HEK293 (cell line): ENCODE measurements around the gene HOXA11.

Experiments used
- CTCF ChIA-PET: fragments of 350-600 bp; formaldehyde crosslinking; extraction: SDS; loops from one replicate; lab custom pipeline; 2021; ENCODE audit warnings: antibody characterized with exemption; lab: Yijun Ruan, JAX
- POLR2A ChIA-PET: fragments of 300-600 bp; formaldehyde crosslinking; extraction: SDS; loops from one replicate; lab custom pipeline; 2020; ENCODE audit warnings: antibody characterized with exemption, inconsistent platforms; lab: Yijun Ruan, JAX
- H3K27ac ChIP-seq: fragments of 200-500 bp; sonication (Bioruptor generic); 2 replicates; pipeline ENCODE4 v1.5.1; 2014; ENCODE audit warnings: low read depth, low read length, control low read depth, inconsistent platforms; ENCODE audit errors: extremely low read depth
- H3K36me3 ChIP-seq, 2 experiments: fragments of 200-500 bp in 1 of 2; sonication (Bioruptor generic) in 1 of 2; 1 replicate in 1 of 2; 2 replicates in 1 of 2; pipeline ENCODE4 v1.5.1; 2014 to 2017; ENCODE audit warnings: inconsistent platforms in 2 of 2, low read length in 2 of 2; ENCODE audit not compliant: control insufficient read depth in 2 of 2, insufficient read depth in 1 of 2
- H3K4me1 ChIP-seq: fragments of 200-500 bp; sonication (Bioruptor generic); 2 replicates; pipeline ENCODE4 v1.5.1; 2014; ENCODE audit warnings: mild to moderate bottlenecking, low read length, inconsistent platforms; ENCODE audit not compliant: control insufficient read depth, insufficient read depth
- H3K4me3 ChIP-seq: 2 replicates; pipeline ENCODE4 v1.5.1; 2011; ENCODE audit warnings: low read depth, mild to moderate bottlenecking, control low read depth, low read length, moderate library complexity
- H3K9me3 ChIP-seq: fragments of 200-500 bp; sonication (Bioruptor generic); 2 replicates; pipeline ENCODE4 v1.5.1; 2014; ENCODE audit warnings: low read depth, low read length, inconsistent platforms; ENCODE audit not compliant: control insufficient read depth, insufficient read depth
- GFI1B ChIP-seq: fragments of 450-650 bp; formaldehyde crosslinking; IDR thresholded peaks from 2 replicates; pipeline ENCODE4 v1.5.1; 2016; ENCODE audit warnings: missing biosample characterization, missing genetic modification characterization
- KLF10 ChIP-seq: fragments of 450-650 bp; IDR thresholded peaks from 2 replicates; pipeline ENCODE4 v1.5.1; 2018; ENCODE audit warnings: missing biosample characterization, mild to moderate bottlenecking, missing genetic modification characterization
- KLF17 ChIP-seq: fragments of 450-650 bp; formaldehyde crosslinking; IDR thresholded peaks from 2 replicates; pipeline ENCODE4 v1.5.1; 2016; ENCODE audit warnings: missing biosample characterization, missing genetic modification characterization
- MEIS1 ChIP-seq: sonication (generic); formaldehyde crosslinking; IDR thresholded peaks from 2 replicates; pipeline ENCODE4 v1.8.1; 2022; ENCODE audit warnings: missing genetic modification reagents, mild to moderate bottlenecking, borderline replicate concordance
- OSR2 ChIP-seq: fragments of 450-650 bp; formaldehyde crosslinking; IDR thresholded peaks from 2 replicates; pipeline ENCODE4 v1.5.1; 2016; ENCODE audit warnings: missing biosample characterization, missing genetic modification characterization
- PBX3 ChIP-seq: sonication (generic); formaldehyde crosslinking; IDR thresholded peaks from 2 replicates; pipeline ENCODE4 v1.8.1; 2022; ENCODE audit warnings: mild to moderate bottlenecking, moderate library complexity, missing genetic modification reagents
- PRDM1 ChIP-seq: fragments of 450-650 bp; formaldehyde crosslinking; IDR thresholded peaks from 2 replicates; pipeline ENCODE4; 2016; ENCODE audit warnings: missing biosample characterization, missing genetic modification characterization
- PRDM10 ChIP-seq: fragments of 450-650 bp; formaldehyde crosslinking; IDR thresholded peaks from 2 replicates; pipeline ENCODE4 v1.5.1; 2016; ENCODE audit warnings: missing biosample characterization, missing genetic modification characterization
- SALL2 ChIP-seq: fragments of 450-650 bp; formaldehyde crosslinking; IDR thresholded peaks from 2 replicates; pipeline ENCODE4 v1.5.0; 2017; ENCODE audit warnings: missing biosample characterization, mild to moderate bottlenecking, missing genetic modification characterization, borderline replicate concordance
- SCRT2 ChIP-seq: fragments of 450-650 bp; formaldehyde crosslinking; IDR thresholded peaks from 2 replicates; pipeline ENCODE4 v1.5.1; 2016; ENCODE audit warnings: missing biosample characterization, missing genetic modification characterization
- SP7 ChIP-seq: fragments of 450-650 bp; formaldehyde crosslinking; IDR thresholded peaks from 2 replicates; pipeline ENCODE4 v1.5.1; 2016; ENCODE audit warnings: missing biosample characterization, missing genetic modification characterization
- ZBTB17 ChIP-seq: fragments of 450-650 bp; formaldehyde crosslinking; IDR thresholded peaks from 2 replicates; pipeline ENCODE4 v1.5.1; 2016; ENCODE audit warnings: missing biosample characterization, missing genetic modification characterization
- ZBTB21 ChIP-seq: fragments of 450-650 bp; formaldehyde crosslinking; IDR thresholded peaks from 2 replicates; pipeline ENCODE4 v1.5.1; 2017; ENCODE audit warnings: missing biosample characterization, missing genetic modification characterization
- ZEB2 ChIP-seq: fragments of 450-650 bp; formaldehyde crosslinking; IDR thresholded peaks from 2 replicates; pipeline ENCODE4 v1.5.1; 2016; ENCODE audit warnings: missing biosample characterization, missing genetic modification characterization
- ZNF16 ChIP-seq: fragments of 450-650 bp; formaldehyde crosslinking; IDR thresholded peaks from 2 replicates; pipeline ENCODE4 v1.5.1; 2016; ENCODE audit warnings: low read depth, missing biosample characterization, missing genetic modification characterization
- ZNF324 ChIP-seq: fragments of 450-650 bp; formaldehyde crosslinking; IDR thresholded peaks from 2 replicates; pipeline ENCODE4 v1.5.1; 2016; ENCODE audit warnings: missing biosample characterization, missing genetic modification characterization
- ZNF366 ChIP-seq: fragments of 450-650 bp; formaldehyde crosslinking; conservative IDR thresholded peaks from 2 replicates; pipeline ENCODE4 v1.5.1; 2016; ENCODE audit warnings: missing biosample characterization, missing genetic modification characterization
- ZNF391 ChIP-seq: fragments of 450-650 bp; formaldehyde crosslinking; IDR thresholded peaks from 2 replicates; pipeline ENCODE4 v1.5.1; 2016; ENCODE audit warnings: low read depth, missing biosample characterization, missing genetic modification characterization, borderline replicate concordance
- ZNF560 ChIP-seq: fragments of 450-650 bp; formaldehyde crosslinking; IDR thresholded peaks from 2 replicates; pipeline ENCODE4 v1.5.1; 2017; ENCODE audit warnings: missing biosample characterization, missing genetic modification characterization, borderline replicate concordance
- ZNF623 ChIP-seq: fragments of 450-650 bp; formaldehyde crosslinking; IDR thresholded peaks from 2 replicates; pipeline ENCODE4 v1.5.1; 2016; ENCODE audit warnings: missing biosample characterization, missing genetic modification characterization
- ZNF791 ChIP-seq: fragments of 450-650 bp; formaldehyde crosslinking; IDR thresholded peaks from 2 replicates; pipeline ENCODE4 v1.5.1; 2016; ENCODE audit warnings: missing biosample characterization, missing genetic modification characterization
- ZSCAN18 ChIP-seq: fragments of 450-650 bp; formaldehyde crosslinking; IDR thresholded peaks from 2 replicates; pipeline ENCODE4 v1.5.1; 2016; ENCODE audit warnings: missing biosample characterization, missing genetic modification characterization
- ZSCAN30 ChIP-seq: fragments of 450-650 bp; IDR thresholded peaks from 2 replicates; pipeline ENCODE4 v1.5.1; 2018; ENCODE audit warnings: missing biosample characterization, mild to moderate bottlenecking, missing genetic modification characterization, moderate library complexity
- ZSCAN4 ChIP-seq: fragments of 450-650 bp; formaldehyde crosslinking; IDR thresholded peaks from 2 replicates; pipeline ENCODE4 v1.5.1; 2017; ENCODE audit warnings: missing biosample characterization, missing genetic modification characterization
- TF ChIP-seq, protein P1 (sequence below): fragments of 450-650 bp; formaldehyde crosslinking; IDR thresholded peaks from 2 replicates; pipeline ENCODE4 v1.5.1; 2016; ENCODE audit warnings: missing biosample characterization, missing genetic modification characterization
- TF ChIP-seq, protein P2 (sequence below): fragments of 450-650 bp; formaldehyde crosslinking; IDR thresholded peaks from 2 replicates; pipeline ENCODE4 v1.5.1; 2016; ENCODE audit warnings: missing biosample characterization, missing genetic modification characterization

Gene HOXA11

GRCh38 chr7:27134392-27134791, 50.6 kb downstream of the HOXA11 start:
- H3K27ac ChIP-seq = peak overlapping the region; percentile 56; the same call in 1 of the 2 replicates
- no peak overlapping the region for H3K4me3 ChIP-seq
- no peaks in the 10 kb centered on the region for H3K9me3 ChIP-seq
- ChIA-PET POLR2A (interaction anchor here (1.4 kb wide), 1 partner anchor 9 kb away, joined by 3 read pairs; the partner anchor contains the start of gene HOXA5), CTCF (interaction anchor here (0.6 to 1.9 kb wide), 8 partner anchors 9 to 1242 kb away, joined by 3 to 7 read pairs (median 4); partner anchors contain the start of gene HOXA5)
- H3K4me1 ChIP-seq = peaks cover 62% of the 10 kb centered on the region
- peaks cover 0 to 4% of the 10 kb centered on the region in 2 experiments; a peak in 1 of 3 replicates for H3K36me3 ChIP-seq
- no peak for TF ChIP-seq ZNF324
- peak; percentile 54; the same call in 1 of the 2 replicates for TF ChIP-seq SP7 (tag by site-specific recombination)
- TF ChIP-seq, protein P1, sequence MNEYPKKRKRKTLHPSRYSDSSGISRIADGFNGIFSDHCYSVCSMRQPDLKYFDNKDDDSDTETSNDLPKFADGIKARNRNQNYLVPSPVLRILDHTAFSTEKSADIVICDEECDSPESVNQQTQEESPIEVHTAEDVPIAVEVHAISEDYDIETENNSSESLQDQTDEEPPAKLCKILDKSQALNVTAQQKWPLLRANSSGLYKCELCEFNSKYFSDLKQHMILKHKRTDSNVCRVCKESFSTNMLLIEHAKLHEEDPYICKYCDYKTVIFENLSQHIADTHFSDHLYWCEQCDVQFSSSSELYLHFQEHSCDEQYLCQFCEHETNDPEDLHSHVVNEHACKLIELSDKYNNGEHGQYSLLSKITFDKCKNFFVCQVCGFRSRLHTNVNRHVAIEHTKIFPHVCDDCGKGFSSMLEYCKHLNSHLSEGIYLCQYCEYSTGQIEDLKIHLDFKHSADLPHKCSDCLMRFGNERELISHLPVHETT (tag by site-specific recombination) = 0 out of 2 replicates have a peak, but pooled peaks have one; percentile 41
- no peak for TF ChIP-seq ZSCAN30 (tag by site-specific recombination)
- TF ChIP-seq ZNF391 = 0 out of 2 replicates have a peak, but pooled peaks have one; percentile 18
- TF ChIP-seq ZBTB17 (tag by site-specific recombination) = 0 out of 2 replicates have a peak, but pooled peaks have one; percentile 64
- TF ChIP-seq ZNF16 (tag by site-specific recombination) = no peak
- peak; percentile 66 for TF ChIP-seq ZNF366 (tag by site-specific recombination)
- no peak for TF ChIP-seq PBX3 (CRISPR knock-in tag)
- peak; percentile 57 for TF ChIP-seq PRDM1 (tag by site-specific recombination)
- no peak for TF ChIP-seq ZNF560 (tag by site-specific recombination)
- 0 out of 2 replicates have a peak, but pooled peaks have one; percentile 23 for TF ChIP-seq PRDM10 (tag by site-specific recombination)
- TF ChIP-seq SCRT2 (tag by site-specific recombination) = no peak
- no peak for TF ChIP-seq ZNF791 (tag by site-specific recombination)
- peak; percentile 35 for TF ChIP-seq KLF10 (tag by site-specific recombination)
- no peak for TF ChIP-seq ZNF623 (tag by site-specific recombination)
- no peak for TF ChIP-seq KLF17 (tag by site-specific recombination)
- no peak for TF ChIP-seq SALL2 (tag by site-specific recombination)
- TF ChIP-seq GFI1B = peak; percentile 68; the same call in 1 of the 2 replicates
- TF ChIP-seq ZSCAN18 (tag by site-specific recombination) = no peak
- no peak for TF ChIP-seq MEIS1 (CRISPR knock-in tag)
- TF ChIP-seq, protein P2, sequence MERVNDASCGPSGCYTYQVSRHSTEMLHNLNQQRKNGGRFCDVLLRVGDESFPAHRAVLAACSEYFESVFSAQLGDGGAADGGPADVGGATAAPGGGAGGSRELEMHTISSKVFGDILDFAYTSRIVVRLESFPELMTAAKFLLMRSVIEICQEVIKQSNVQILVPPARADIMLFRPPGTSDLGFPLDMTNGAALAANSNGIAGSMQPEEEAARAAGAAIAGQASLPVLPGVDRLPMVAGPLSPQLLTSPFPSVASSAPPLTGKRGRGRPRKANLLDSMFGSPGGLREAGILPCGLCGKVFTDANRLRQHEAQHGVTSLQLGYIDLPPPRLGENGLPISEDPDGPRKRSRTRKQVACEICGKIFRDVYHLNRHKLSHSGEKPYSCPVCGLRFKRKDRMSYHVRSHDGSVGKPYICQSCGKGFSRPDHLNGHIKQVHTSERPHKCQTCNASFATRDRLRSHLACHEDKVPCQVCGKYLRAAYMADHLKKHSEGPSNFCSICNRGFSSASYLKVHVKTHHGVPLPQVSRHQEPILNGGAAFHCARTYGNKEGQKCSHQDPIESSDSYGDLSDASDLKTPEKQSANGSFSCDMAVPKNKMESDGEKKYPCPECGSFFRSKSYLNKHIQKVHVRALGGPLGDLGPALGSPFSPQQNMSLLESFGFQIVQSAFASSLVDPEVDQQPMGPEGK (tag by site-specific recombination) = peak; percentile 41; the same call in 1 of the 2 replicates
- TF ChIP-seq ZBTB21 (tag by site-specific recombination) = 0 out of 2 replicates have a peak, but pooled peaks have one; percentile 38
- peak; percentile 88 for TF ChIP-seq ZEB2
- peak; percentile 76 for TF ChIP-seq OSR2 (tag by site-specific recombination)
- TF ChIP-seq ZSCAN4 (tag by site-specific recombination) = no peak
